GM23338 (cell line): ENCODE measurements around the gene SCIN. TPM values are rescaled to one million over a fixed set of nuclear protein-coding genes. Genes with fewer than 3 reads are reported as not detected.

Experiments used
- ATAC-seq: fragments of 200-7000 bp; cut with Tn5 transposase; 3 replicates; pipeline ENCODE4 v1.9.1; 2020
- DNase-seq: peaks from one replicate; pipeline ENCODE4 v3.0.0-alpha.2; 2015; ENCODE audit warnings: low spot score
- H2AFZ ChIP-seq: fragments of 200-600 bp; sonication (generic); 2 replicates; pipeline ENCODE4 v1.8.0; 2016; ENCODE audit warnings: antibody characterized with exemption, mild to moderate bottlenecking, moderate library complexity
- H3F3A ChIP-seq: fragments of 200-600 bp; sonication (generic); replicated peaks from 2 replicates; pipeline ENCODE4 v1.8.0; 2017; ENCODE audit warnings: antibody characterized with exemption, mixed run types, low read depth
- H3K27ac ChIP-seq: fragments of 200-600 bp; sonication (generic); 2 replicates; pipeline ENCODE4 v1.6.1; 2016; ENCODE audit warnings: low read depth
- H3K27me3 ChIP-seq: fragments of 200-600 bp; sonication (generic); 2 replicates; pipeline ENCODE4 v1.8.0; 2016; ENCODE audit warnings: mild to moderate bottlenecking, mixed run types, moderate library complexity; ENCODE audit not compliant: insufficient read depth
- H3K36me3 ChIP-seq: fragments of 200-600 bp; sonication (generic); 2 replicates; pipeline ENCODE4 v1.8.0; 2016; ENCODE audit warnings: mild to moderate bottlenecking; ENCODE audit not compliant: insufficient read depth
- H3K4me1 ChIP-seq: fragments of 200-600 bp; sonication (generic); 2 replicates; pipeline ENCODE4 v1.8.0; 2016; ENCODE audit warnings: mild to moderate bottlenecking, moderate library complexity; ENCODE audit not compliant: insufficient read depth
- H3K4me2 ChIP-seq: fragments of 200-600 bp; sonication (generic); 2 replicates; pipeline ENCODE4 v1.7.1; 2017; ENCODE audit warnings: mixed run types
- H3K4me3 ChIP-seq: fragments of 200-600 bp; sonication (generic); 2 replicates; pipeline ENCODE4 v1.6.1; 2016; ENCODE audit warnings: mixed run types
- H3K79me2 ChIP-seq: fragments of 200-600 bp; sonication (generic); replicated peaks from 2 replicates; pipeline ENCODE4 v1.8.0; 2017; ENCODE audit warnings: mild to moderate bottlenecking; ENCODE audit not compliant: insufficient read depth
- H3K9me2 ChIP-seq: fragments of 200-600 bp; sonication (generic); 2 replicates; pipeline ENCODE4 v1.8.0; 2017; ENCODE audit not compliant: insufficient read depth
- H4K20me1 ChIP-seq: fragments of 200-600 bp; sonication (generic); replicated peaks from 2 replicates; pipeline ENCODE4 v1.8.0; 2017; ENCODE audit warnings: mild to moderate bottlenecking; ENCODE audit not compliant: insufficient read depth
- H3K27ac Mint-ChIP-seq: 2 replicates; pipeline ENCODE4 v1.8.0; 2020; ENCODE audit warnings: inconsistent platforms, mild to moderate bottlenecking, moderate library complexity, mixed read lengths
- H3K27me3 Mint-ChIP-seq: 3 replicates; pipeline ENCODE4 v1.8.0; 2022; ENCODE audit warnings: low read depth, mild to moderate bottlenecking, moderate library complexity, mixed read lengths, inconsistent platforms; ENCODE audit not compliant: insufficient read depth, poor library complexity
- H3K36me3 Mint-ChIP-seq: 3 replicates; pipeline ENCODE4 v1.8.0; 2021; ENCODE audit warnings: low read depth, mild to moderate bottlenecking, inconsistent platforms, moderate library complexity, mixed read lengths
- H3K4me1 Mint-ChIP-seq: 3 replicates; pipeline ENCODE4 v1.8.0; 2020; ENCODE audit warnings: mild to moderate bottlenecking, inconsistent platforms, mixed read lengths
- H3K4me3 Mint-ChIP-seq: 3 replicates; pipeline ENCODE4 v1.8.0; 2021; ENCODE audit warnings: moderate library complexity, mild to moderate bottlenecking, inconsistent platforms, mixed read lengths
- H3K9me3 Mint-ChIP-seq: 3 replicates; pipeline ENCODE4 v1.8.0; 2020; ENCODE audit warnings: moderate library complexity, mild to moderate bottlenecking, inconsistent platforms, mixed read lengths
- CREB1 ChIP-seq: fragments of 250-450 bp; sonication (Bioruptor Pico); IDR thresholded peaks from 2 replicates; pipeline ENCODE4 v1.5.0; 2020; ENCODE audit warnings: low read depth, mild to moderate bottlenecking, moderate library complexity
- EZH2 ChIP-seq: fragments of 200-600 bp; sonication (generic); IDR thresholded peaks from one replicate; pipeline ENCODE4 v1.8.0; 2017; ENCODE audit warnings: antibody characterized with exemption, mild to moderate bottlenecking, low read depth; ENCODE audit not compliant: unreplicated experiment
- EZH2phosphoT487 ChIP-seq: fragments of 200-600 bp; sonication (generic); IDR thresholded peaks from one replicate; pipeline ENCODE4 v1.8.1; 2018; ENCODE audit warnings: antibody characterized with exemption; ENCODE audit not compliant: unreplicated experiment
- JUNB ChIP-seq: IDR thresholded peaks from one replicate; pipeline ENCODE4 v1.6.1; 2016; ENCODE audit warnings: antibody characterized with exemption; ENCODE audit not compliant: unreplicated experiment
- NANOG ChIP-seq: IDR thresholded peaks from 2 replicates; pipeline ENCODE4 v1.6.1; 2016; ENCODE audit warnings: antibody characterized with exemption, borderline replicate concordance
- POLR2AphosphoS5 ChIP-seq: IDR thresholded peaks from 2 replicates; pipeline ENCODE4 v1.6.1; 2016; ENCODE audit warnings: antibody characterized with exemption, low read depth
- STAT1 ChIP-seq: IDR thresholded peaks from one replicate; pipeline ENCODE4 v1.6.1; 2016; ENCODE audit warnings: antibody characterized with exemption; ENCODE audit not compliant: unreplicated experiment
- ZNF114 ChIP-seq: fragments of 250-450 bp; sonication (Bioruptor Pico); IDR thresholded peaks from 2 replicates; pipeline ENCODE4 v1.5.0; 2020; ENCODE audit warnings: mild to moderate bottlenecking, moderate library complexity
- ZNF331 ChIP-seq: fragments of 250-450 bp; sonication (Bioruptor Pico); IDR thresholded peaks from 2 replicates; pipeline ENCODE4 v1.5.0; 2020; ENCODE audit warnings: low read depth, mild to moderate bottlenecking, moderate library complexity
- polyA plus RNA-seq: library from polyadenylated mRNA; unstranded; fragments of >200 nt; fragmentation: Nextera tagmentation; extraction: Ambion mirVana; gene quantifications from 2 replicates; pipeline ENCODE4 v1.2.1, GENCODE V29; 2016
- total RNA-seq: library from RNA; depleted of rRNA; stranded (reverse); fragments of >200 nt; shearing (Covaris generic); gene quantifications from 2 replicates; pipeline ENCODE4 v1.2.3, GENCODE V29; 2014
- TF ChIP-seq, protein P1 (sequence below): IDR thresholded peaks from 2 replicates; pipeline ENCODE4 v1.6.1; 2016; ENCODE audit warnings: antibody characterized with exemption
- TF ChIP-seq, protein P2 (sequence below): IDR thresholded peaks from one replicate; pipeline ENCODE4 v1.6.1; 2018; ENCODE audit warnings: antibody characterized with exemption; ENCODE audit not compliant: unreplicated experiment
- TF ChIP-seq, protein P3 (sequence below): fragments of 250-450 bp; sonication (Bioruptor Pico); IDR thresholded peaks from 2 replicates; pipeline ENCODE4 v1.5.0; 2020; ENCODE audit warnings: mild to moderate bottlenecking, moderate library complexity
- TF ChIP-seq, protein P4 (sequence below), 2 experiments: fragments of 200-600 bp in 1 of 2; sonication (generic) in 1 of 2; conservative IDR thresholded peaks; 2 replicates each; pipeline versions ENCODE4 v1.5.1 to v1.6.1; 2016 to 2017; ENCODE audit warnings: antibody characterized with exemption in 2 of 2, low read depth in 2 of 2, mild to moderate bottlenecking in 2 of 2, moderate library complexity in 1 of 2

Gene SCIN
- total and polyA plus RNA-seq, 2 experiments from 2014 or later: 0.80 to 0.92 TPM

DNA sequence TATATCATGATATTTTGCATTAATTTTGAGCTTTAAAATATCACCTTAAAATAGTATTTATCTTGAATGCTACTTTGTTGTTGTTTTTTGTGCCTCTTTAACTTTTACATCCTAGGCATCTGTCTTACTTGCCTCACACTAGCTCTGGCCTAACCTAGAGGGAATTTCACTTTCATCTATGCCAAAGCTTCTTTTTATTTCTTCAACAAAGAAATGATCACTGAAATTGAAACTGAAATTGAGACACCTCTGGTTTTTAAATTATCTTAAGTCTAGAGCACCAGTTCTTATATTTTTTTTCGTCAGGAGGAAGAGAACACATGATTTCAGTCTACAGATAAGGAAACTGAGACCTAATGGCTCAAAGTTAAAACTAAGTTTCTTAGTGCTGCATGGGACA lies 3.5 kb upstream of the SCIN start:
- H3K36me3 Mint-ChIP-seq: no peaks in the 10 kb centered on the region
- no peaks in the 10 kb centered on the region for H3K9me2 ChIP-seq
- H3K36me3 ChIP-seq: no peaks in the 10 kb centered on the region
- peaks cover 14% of the 10 kb centered on the region; the same call in 2 of the 3 replicates for H3K4me1 Mint-ChIP-seq
- H3K4me3 ChIP-seq: no peak overlapping the region
- no peak overlapping the region for H3K27ac ChIP-seq
- no peak overlapping the region for H3K4me2 ChIP-seq
- no peaks in the 10 kb centered on the region for H3F3A ChIP-seq
- no peaks in the 10 kb centered on the region for H4K20me1 ChIP-seq
- H3K4me1 ChIP-seq: peaks cover 14% of the 10 kb centered on the region
- H3K4me3 Mint-ChIP-seq: no peak overlapping the region
- H3K27me3 Mint-ChIP-seq: peaks cover 21% of the 10 kb centered on the region
- ATAC-seq: no peak
- peaks cover 31% of the 10 kb centered on the region for H3K27me3 ChIP-seq
- H3K27ac Mint-ChIP-seq: no peak overlapping the region
- TF ChIP-seq ZNF114 (CRISPR knock-in tag) (no peak), CREB1 (no peak), JUNB (no peak), POLR2AphosphoS5 (no peak), EZH2phosphoT487 (no peak), ZNF331 (CRISPR knock-in tag) (no peak), STAT1 (no peak), EZH2 (no peak), NANOG (no peak)
- TF ChIP-seq, protein P1, sequence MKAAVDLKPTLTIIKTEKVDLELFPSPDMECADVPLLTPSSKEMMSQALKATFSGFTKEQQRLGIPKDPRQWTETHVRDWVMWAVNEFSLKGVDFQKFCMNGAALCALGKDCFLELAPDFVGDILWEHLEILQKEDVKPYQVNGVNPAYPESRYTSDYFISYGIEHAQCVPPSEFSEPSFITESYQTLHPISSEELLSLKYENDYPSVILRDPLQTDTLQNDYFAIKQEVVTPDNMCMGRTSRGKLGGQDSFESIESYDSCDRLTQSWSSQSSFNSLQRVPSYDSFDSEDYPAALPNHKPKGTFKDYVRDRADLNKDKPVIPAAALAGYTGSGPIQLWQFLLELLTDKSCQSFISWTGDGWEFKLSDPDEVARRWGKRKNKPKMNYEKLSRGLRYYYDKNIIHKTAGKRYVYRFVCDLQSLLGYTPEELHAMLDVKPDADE: no peak
- TF ChIP-seq, protein P2, sequence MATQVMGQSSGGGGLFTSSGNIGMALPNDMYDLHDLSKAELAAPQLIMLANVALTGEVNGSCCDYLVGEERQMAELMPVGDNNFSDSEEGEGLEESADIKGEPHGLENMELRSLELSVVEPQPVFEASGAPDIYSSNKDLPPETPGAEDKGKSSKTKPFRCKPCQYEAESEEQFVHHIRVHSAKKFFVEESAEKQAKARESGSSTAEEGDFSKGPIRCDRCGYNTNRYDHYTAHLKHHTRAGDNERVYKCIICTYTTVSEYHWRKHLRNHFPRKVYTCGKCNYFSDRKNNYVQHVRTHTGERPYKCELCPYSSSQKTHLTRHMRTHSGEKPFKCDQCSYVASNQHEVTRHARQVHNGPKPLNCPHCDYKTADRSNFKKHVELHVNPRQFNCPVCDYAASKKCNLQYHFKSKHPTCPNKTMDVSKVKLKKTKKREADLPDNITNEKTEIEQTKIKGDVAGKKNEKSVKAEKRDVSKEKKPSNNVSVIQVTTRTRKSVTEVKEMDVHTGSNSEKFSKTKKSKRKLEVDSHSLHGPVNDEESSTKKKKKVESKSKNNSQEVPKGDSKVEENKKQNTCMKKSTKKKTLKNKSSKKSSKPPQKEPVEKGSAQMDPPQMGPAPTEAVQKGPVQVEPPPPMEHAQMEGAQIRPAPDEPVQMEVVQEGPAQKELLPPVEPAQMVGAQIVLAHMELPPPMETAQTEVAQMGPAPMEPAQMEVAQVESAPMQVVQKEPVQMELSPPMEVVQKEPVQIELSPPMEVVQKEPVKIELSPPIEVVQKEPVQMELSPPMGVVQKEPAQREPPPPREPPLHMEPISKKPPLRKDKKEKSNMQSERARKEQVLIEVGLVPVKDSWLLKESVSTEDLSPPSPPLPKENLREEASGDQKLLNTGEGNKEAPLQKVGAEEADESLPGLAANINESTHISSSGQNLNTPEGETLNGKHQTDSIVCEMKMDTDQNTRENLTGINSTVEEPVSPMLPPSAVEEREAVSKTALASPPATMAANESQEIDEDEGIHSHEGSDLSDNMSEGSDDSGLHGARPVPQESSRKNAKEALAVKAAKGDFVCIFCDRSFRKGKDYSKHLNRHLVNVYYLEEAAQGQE: no peak
- TF ChIP-seq, protein P3, sequence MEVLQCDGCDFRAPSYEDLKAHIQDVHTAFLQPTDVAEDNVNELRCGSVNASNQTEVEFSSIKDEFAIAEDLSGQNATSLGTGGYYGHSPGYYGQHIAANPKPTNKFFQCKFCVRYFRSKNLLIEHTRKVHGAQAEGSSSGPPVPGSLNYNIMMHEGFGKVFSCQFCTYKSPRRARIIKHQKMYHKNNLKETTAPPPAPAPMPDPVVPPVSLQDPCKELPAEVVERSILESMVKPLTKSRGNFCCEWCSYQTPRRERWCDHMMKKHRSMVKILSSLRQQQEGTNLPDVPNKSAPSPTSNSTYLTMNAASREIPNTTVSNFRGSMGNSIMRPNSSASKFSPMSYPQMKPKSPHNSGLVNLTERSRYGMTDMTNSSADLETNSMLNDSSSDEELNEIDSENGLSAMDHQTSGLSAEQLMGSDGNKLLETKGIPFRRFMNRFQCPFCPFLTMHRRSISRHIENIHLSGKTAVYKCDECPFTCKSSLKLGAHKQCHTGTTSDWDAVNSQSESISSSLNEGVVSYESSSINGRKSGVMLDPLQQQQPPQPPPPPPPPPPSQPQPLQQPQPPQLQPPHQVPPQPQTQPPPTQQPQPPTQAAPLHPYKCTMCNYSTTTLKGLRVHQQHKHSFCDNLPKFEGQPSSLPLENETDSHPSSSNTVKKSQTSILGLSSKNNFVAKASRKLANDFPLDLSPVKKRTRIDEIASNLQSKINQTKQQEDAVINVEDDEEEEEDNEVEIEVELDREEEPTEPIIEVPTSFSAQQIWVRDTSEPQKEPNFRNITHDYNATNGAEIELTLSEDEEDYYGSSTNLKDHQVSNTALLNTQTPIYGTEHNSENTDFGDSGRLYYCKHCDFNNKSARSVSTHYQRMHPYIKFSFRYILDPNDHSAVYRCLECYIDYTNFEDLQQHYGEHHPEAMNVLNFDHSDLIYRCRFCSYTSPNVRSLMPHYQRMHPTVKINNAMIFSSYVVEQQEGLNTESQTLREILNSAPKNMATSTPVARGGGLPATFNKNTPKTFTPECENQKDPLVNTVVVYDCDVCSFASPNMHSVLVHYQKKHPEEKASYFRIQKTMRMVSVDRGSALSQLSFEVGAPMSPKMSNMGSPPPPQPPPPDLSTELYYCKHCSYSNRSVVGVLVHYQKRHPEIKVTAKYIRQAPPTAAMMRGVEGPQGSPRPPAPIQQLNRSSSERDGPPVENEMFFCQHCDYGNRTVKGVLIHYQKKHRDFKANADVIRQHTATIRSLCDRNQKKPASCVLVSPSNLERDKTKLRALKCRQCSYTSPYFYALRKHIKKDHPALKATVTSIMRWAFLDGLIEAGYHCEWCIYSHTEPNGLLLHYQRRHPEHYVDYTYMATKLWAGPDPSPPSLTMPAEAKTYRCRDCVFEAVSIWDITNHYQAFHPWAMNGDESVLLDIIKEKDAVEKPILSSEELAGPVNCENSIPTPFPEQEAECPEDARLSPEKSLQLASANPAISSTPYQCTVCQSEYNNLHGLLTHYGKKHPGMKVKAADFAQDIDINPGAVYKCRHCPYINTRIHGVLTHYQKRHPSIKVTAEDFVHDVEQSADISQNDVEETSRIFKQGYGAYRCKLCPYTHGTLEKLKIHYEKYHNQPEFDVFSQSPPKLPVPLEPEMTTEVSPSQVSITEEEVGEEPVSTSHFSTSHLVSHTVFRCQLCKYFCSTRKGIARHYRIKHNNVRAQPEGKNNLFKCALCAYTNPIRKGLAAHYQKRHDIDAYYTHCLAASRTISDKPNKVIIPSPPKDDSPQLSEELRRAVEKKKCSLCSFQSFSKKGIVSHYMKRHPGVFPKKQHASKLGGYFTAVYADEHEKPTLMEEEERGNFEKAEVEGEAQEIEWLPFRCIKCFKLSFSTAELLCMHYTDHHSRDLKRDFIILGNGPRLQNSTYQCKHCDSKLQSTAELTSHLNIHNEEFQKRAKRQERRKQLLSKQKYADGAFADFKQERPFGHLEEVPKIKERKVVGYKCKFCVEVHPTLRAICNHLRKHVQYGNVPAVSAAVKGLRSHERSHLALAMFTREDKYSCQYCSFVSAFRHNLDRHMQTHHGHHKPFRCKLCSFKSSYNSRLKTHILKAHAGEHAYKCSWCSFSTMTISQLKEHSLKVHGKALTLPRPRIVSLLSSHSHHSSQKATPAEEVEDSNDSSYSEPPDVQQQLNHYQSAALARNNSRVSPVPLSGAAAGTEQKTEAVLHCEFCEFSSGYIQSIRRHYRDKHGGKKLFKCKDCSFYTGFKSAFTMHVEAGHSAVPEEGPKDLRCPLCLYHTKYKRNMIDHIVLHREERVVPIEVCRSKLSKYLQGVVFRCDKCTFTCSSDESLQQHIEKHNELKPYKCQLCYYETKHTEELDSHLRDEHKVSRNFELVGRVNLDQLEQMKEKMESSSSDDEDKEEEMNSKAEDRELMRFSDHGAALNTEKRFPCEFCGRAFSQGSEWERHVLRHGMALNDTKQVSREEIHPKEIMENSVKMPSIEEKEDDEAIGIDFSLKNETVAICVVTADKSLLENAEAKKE (CRISPR knock-in tag): no peak
- TF ChIP-seq, protein P4, sequence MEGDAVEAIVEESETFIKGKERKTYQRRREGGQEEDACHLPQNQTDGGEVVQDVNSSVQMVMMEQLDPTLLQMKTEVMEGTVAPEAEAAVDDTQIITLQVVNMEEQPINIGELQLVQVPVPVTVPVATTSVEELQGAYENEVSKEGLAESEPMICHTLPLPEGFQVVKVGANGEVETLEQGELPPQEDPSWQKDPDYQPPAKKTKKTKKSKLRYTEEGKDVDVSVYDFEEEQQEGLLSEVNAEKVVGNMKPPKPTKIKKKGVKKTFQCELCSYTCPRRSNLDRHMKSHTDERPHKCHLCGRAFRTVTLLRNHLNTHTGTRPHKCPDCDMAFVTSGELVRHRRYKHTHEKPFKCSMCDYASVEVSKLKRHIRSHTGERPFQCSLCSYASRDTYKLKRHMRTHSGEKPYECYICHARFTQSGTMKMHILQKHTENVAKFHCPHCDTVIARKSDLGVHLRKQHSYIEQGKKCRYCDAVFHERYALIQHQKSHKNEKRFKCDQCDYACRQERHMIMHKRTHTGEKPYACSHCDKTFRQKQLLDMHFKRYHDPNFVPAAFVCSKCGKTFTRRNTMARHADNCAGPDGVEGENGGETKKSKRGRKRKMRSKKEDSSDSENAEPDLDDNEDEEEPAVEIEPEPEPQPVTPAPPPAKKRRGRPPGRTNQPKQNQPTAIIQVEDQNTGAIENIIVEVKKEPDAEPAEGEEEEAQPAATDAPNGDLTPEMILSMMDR (conservative IDR thresholded peaks at IDR 0.05; ENCODE audit: low read depth in 2 of 2): no peak
- DNase-seq: no peak
- H3K79me2 ChIP-seq: no peaks in the 10 kb centered on the region
- no peaks in the 10 kb centered on the region for H3K9me3 Mint-ChIP-seq
- H2AFZ ChIP-seq: no peak overlapping the region
